Measurements from ENCODE around the gene TMPRSS11E.
"Not testable (repeated sequence)": the region's sequence is repeated elsewhere in the genome, so short reads cannot be mapped to it uniquely, and the experiment has no call there.

TMPRSS11E gene

GRCh38 chr4:68462691-68463090 lies 15.4 kb downstream of the TMPRSS11E start:
- DNase-seq, result no peak

DNA sequence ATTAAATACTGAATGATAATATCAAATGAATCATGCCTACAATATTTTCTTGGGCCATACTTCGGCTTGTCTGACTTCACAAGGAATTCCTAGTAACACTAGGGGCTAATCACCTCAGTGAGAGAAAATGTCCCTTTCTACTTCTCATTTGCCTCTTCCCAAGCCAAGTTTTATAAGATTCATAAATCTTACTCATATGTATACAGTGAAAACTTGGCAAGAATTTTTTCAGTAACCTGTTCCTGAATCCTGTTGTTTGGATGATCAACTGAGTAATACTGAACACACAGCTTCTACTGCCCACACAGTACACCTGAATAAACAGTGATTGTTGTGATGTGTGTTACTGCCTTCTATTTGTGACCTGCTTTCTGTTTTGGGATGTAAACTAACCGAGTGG lies 16.5 kb downstream of the TMPRSS11E start:
- no peak for DNase-seq

GRCh38 chr4:68465058-68465457 lies 17.8 kb downstream of the TMPRSS11E start:
- DNase-seq, result no peak

GRCh38 chr4:68466185-68466584 lies 18.9 kb downstream of the TMPRSS11E start:
- DNase-seq, result no peak

- DNase-seq, result no peak
Observed at GRCh38 chr4:68466751-68467150, 19.5 kb downstream of the TMPRSS11E start.

- DNase-seq, result no peak
Observed at GRCh38 chr4:68469482-68469881, 22.2 kb downstream of the TMPRSS11E start.

- DNase-seq, result no peak
Observed at GRCh38 chr4:68476191-68476590, 28.9 kb downstream of the TMPRSS11E start.

DNA sequence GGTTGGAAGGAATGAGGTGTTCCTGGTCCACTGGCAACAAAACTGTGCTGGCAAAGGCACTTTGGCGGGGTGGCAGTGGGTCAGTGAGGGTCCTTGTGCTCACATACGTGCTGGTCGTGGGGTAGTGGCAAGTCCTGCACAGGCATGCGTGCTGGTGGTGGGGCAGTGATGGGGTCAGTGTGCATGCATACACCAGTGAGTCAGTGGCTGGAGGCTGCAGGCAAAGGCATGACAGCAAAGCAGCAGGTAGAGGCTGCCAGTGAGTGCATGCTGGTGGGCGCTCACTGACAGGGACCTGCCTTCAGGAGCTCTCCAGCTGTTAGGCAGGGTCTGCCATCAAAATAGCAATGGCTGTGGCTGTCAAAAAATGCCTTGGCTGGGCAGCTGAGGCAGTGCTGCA lies 42.1 kb downstream of the TMPRSS11E start:
- DNase-seq, result no peak

GRCh38 chr4:68490826-68491457 lies 43.7 kb downstream of the TMPRSS11E start:
- DNase-seq, result no peak

DNA sequence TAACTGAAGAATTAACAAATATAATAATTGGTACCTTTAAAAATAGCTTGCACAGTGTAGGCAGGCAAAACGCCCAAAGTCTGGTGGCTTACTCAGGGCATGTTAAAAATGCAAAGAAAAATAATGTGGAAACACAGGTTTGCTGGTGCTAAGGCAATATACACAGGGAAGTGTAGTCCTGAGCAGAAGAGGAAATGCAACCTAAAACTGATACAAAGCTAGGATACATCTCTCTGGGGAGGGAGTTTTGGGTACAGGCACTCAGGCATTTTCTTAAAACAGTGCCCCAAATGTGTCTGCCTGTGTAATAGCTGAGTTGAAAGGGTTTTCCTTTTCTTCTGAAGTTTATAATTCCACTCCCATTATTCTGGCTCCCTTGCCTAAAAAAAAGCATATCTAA lies 47.4 kb downstream of the TMPRSS11E start:
- no peak for DNase-seq

DNA sequence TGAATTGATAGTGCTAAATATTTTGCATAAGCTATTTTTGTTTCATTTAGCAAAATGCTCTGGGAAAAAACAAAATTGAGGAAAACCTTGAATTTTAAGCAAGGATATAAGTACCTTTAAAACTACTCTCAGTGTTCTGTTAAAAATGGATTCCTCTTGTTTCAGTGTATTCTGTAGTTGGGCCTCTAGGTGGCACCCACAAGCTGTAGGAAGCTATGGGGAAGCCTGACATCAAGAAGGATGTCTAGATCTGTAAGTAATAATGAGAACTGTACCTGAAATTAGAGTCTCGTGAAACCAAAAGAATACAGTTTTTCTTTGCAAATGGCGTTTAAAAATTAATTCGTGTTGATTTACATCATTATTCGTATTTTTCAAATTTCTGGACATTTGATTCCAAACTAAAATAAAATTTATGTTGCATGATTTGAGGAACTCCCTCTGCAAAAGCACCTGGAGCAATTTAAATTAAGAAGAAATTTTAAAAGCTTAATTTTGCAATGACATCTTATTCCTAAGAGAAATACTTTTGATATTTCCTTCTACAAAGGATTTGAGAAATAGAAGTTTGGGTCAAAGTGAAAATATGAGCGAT lies 51.2 kb downstream of the TMPRSS11E start:
- DNase-seq, result no peak

DNA sequence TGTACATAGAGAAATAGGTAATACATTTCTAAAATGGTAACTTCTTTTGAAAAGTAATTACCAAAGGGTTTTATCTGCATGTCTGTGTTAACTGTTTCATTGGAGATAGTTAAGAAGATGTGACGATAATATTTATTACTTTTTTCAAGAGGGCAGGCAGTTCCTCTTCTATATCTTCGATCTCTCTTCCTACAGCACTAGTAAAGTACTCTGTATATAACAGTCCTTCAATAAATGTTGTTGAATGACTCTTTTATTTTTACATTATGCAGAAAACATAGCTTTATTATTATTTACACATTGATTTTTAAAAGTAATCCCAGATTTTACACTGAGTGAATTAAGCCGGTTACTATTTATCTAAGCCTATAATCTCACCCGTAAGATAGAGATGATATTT lies 51.8 kb downstream of the TMPRSS11E start:
- no peak for DNase-seq

GRCh38 chr4:68503462-68503861 lies 56.2 kb downstream of the TMPRSS11E start:
- not testable (repeated sequence) for DNase-seq

DNA sequence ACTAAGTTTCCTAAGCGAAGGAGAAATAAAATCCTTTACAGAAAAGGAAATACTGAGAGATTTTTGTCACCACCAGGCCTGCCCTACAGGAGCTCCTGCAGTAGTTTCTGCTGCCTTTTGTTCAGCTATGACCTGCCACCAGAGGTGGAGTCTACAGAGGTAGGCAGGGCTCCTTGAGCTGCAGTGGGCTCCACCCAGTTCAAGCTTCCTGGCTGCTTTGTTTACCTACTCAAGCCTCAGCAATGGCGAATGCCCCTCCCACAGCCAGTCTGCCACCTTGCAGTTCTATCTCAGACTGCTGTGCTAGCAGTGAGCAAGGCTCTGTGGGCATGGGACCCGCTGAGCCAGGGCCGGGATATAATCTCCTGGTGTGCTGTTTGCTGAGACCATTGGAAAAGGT lies 57.6 kb downstream of the TMPRSS11E start:
- DNase-seq, result not testable (repeated sequence)

- not testable (repeated sequence) for DNase-seq
Observed at GRCh38 chr4:68505452-68505851, 58.2 kb downstream of the TMPRSS11E start.

DNA sequence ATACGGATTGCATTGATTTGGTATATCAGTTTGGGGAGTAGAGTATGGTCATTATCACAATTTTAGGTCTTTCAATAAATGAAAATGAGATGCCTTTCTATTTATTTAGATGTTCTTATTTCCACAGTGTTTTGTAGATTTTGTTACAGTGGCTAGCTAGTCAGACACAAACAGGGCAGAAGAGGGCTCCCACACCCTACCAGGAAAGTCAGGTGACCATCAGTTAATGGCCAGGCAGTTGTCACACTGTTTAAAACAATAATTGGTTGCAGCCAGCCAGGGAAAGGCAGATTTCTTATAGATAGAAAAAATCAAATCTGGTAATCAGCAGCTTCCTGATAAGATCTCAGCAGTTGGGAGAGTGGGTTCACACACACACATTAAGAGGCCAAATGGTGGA lies 71.6 kb downstream of the TMPRSS11E start:
- no peak for DNase-seq

DNA sequence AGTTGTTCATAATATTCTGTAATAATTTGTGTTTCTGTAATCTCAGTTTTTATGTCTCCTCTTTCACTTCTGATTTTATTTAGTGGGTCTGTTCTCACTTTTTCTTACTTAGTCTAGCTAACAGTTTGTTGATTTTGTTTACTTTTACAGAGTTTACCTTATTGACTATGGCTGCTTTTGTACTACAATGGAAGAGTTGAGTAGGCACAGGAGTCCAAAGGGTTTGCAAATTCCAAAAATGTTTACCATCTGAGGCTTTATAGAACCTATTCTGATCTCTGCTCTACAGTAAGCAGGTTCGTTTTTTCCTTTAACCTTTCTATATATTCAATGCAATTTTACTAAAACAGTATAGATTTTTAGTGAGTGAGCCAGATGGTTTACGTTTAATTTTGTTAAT lies 73.7 kb downstream of the TMPRSS11E start:
- DNase-seq, result no peak

- not testable (repeated sequence) for DNase-seq
Observed at GRCh38 chr4:68522232-68522631, 75.0 kb downstream of the TMPRSS11E start.

- no peak for DNase-seq
Observed at GRCh38 chr4:68535974-68536373, 88.7 kb downstream of the TMPRSS11E start.

DNA sequence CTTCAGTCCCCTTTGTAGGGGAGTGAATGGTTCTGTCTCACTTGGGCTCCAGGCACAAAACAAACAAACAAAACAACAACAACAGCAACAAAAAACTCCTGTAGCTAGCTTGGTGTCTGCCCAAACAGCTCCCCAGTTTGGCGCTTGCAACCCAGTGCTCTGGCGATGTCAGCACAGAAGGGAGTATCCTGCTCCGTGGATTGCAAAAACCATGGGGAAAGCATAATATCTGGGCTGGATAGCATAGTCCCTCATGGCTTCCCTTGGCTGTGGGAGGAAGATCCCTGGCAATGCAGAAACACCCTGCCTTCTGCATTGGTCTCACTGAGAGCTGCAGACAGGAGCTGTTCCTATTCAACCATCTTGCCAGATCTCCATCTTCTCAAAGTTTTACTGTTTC lies 89.1 kb downstream of the TMPRSS11E start:
- DNase-seq, result no peak

- not testable (repeated sequence) for DNase-seq
Observed at GRCh38 chr4:68542742-68543141, 95.5 kb downstream of the TMPRSS11E start.
